Thyroid gland (tissue), 4 donors: ENCODE measurements around the gene LEFTY2.

Experiments
- POLR2A ChIP-seq, 2 donors: fragments of 450-650 bp; IDR thresholded peaks; one replicate each; pipeline ENCODE4 v1.6.1; 2017; ENCODE audit warnings: antibody characterized with exemption in 2 of 2, mild to moderate bottlenecking in 2 of 2, moderate library complexity in 1 of 2
- TF ChIP-seq, protein P1 (sequence below), 6 experiments: fragments of 200-600 bp in 3 of 6; fragments of 450-650 bp in 3 of 6; sonication (generic) in 3 of 6; IDR thresholded peaks; one replicate each; pipeline ENCODE4 v1.5.1; 2016 to 2019; ENCODE audit warnings: antibody characterized with exemption in 6 of 6, mild to moderate bottlenecking in 2 of 6, inconsistent platforms in 1 of 6, moderate library complexity in 1 of 6

- TF ChIP-seq POLR2A (IDR thresholded peaks at IDR 0.05) = no peak
- TF ChIP-seq, protein P1, sequence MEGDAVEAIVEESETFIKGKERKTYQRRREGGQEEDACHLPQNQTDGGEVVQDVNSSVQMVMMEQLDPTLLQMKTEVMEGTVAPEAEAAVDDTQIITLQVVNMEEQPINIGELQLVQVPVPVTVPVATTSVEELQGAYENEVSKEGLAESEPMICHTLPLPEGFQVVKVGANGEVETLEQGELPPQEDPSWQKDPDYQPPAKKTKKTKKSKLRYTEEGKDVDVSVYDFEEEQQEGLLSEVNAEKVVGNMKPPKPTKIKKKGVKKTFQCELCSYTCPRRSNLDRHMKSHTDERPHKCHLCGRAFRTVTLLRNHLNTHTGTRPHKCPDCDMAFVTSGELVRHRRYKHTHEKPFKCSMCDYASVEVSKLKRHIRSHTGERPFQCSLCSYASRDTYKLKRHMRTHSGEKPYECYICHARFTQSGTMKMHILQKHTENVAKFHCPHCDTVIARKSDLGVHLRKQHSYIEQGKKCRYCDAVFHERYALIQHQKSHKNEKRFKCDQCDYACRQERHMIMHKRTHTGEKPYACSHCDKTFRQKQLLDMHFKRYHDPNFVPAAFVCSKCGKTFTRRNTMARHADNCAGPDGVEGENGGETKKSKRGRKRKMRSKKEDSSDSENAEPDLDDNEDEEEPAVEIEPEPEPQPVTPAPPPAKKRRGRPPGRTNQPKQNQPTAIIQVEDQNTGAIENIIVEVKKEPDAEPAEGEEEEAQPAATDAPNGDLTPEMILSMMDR (IDR thresholded peaks at IDR 0.05) = no peak
Measured at GRCh38 chr1:225896494-225896893, 44.5 kb downstream of the LEFTY2 start.
